HCT116 (cell line): Measurements from ENCODE around the gene CELA2B. TPM values are rescaled to one million over a fixed set of nuclear protein-coding genes. Genes with fewer than 3 reads are reported as not detected.

ENCODE experiments used
- ATAC-seq: fragments of 200-7000 bp; cut with Tn5 transposase; 2 replicates; pipeline ENCODE4 v1.9.1; 2020; ENCODE audit warnings: mild to moderate bottlenecking, moderate library complexity
- BruUV-seq: library from RNA; stranded (reverse); fragments of 400-500 nt; replicated peaks from 2 replicates; lab custom pipeline; 2021; lab: Mats Ljungman, UMichigan
- CTCF ChIA-PET: fragments of 300-600 bp; sonication (Branson Sonifier 250); formaldehyde crosslinking; loops from one replicate; lab custom pipeline; 2021; ENCODE audit warnings: antibody characterized with exemption; lab: Charles Lee
- POLR2A ChIA-PET: fragments of 300-600, 350-600 bp; sonication (Branson Sonifier 250); formaldehyde crosslinking; loops from one replicate; lab custom pipeline; 2021; ENCODE audit warnings: antibody characterized with exemption; lab: Charles Lee
- RAD21 ChIA-PET, 2 experiments: fragments of 300-600 bp; sonication (Branson Sonifier 250); formaldehyde crosslinking; loops; one replicate each; lab custom pipeline; 2023; ENCODE audit warnings: low total read pairs in 2 of 2; ENCODE audit not compliant: uncharacterized antibody in 2 of 2, unreplicated experiment in 2 of 2, low non-redundant PET in 1 of 2; lab: Charles Lee
- DNase-seq: peaks from one replicate; pipeline ENCODE4 v3.0.0-alpha.2; 2010; ENCODE audit warnings: low read depth, low spot score
- H2AFZ ChIP-seq: fragments of 200-600 bp; shearing (Covaris generic), sonication (generic); 2 replicates; pipeline ENCODE4 v1.6.1; 2017; ENCODE audit warnings: low read depth, mixed run types, mixed read lengths, antibody characterized with exemption, low read length; ENCODE audit not compliant: poor library complexity, severe bottlenecking
- H3K27ac ChIP-seq: 2 replicates; pipeline ENCODE4 v1.5.1; 2012; ENCODE audit warnings: low read depth, low read length
- H3K27me3 ChIP-seq: fragments of 200-600 bp; sonication (generic); 2 replicates; pipeline ENCODE4 v1.6.1; 2016; ENCODE audit warnings: mixed run types, low read length, mixed read lengths; ENCODE audit not compliant: insufficient read depth
- H3K36me3 ChIP-seq, 2 experiments: fragments of 200-500 bp in 1 of 2; fragments of 200-600 bp in 1 of 2; sonication (Bioruptor generic) in 1 of 2; sonication (generic) in 1 of 2; 2 replicates each; pipeline versions ENCODE4 v1.5.1 to v1.6.1; 2014 to 2016; ENCODE audit warnings: low read length in 2 of 2, inconsistent platforms in 1 of 2, mixed read lengths in 1 of 2, mixed run types in 1 of 2; ENCODE audit not compliant: insufficient read depth in 2 of 2, control insufficient read depth in 1 of 2
- H3K4me1 ChIP-seq, 2 experiments: fragments of 200-600 bp in 1 of 2; sonication (generic) in 1 of 2; 2 replicates each; pipeline versions ENCODE4 v1.5.1 to v1.6.1; 2012 to 2017; ENCODE audit warnings: low read length in 2 of 2, inconsistent platforms in 1 of 2, mild to moderate bottlenecking in 1 of 2, mixed read lengths in 1 of 2, mixed run types in 1 of 2, moderate library complexity in 1 of 2; ENCODE audit not compliant: insufficient read depth in 2 of 2, control insufficient read depth in 1 of 2
- H3K4me2 ChIP-seq: fragments of 200-600 bp; sonication (generic); 2 replicates; pipeline ENCODE4 v1.6.1; 2017; ENCODE audit warnings: mixed run types, low read length, mixed read lengths
- H3K4me3 ChIP-seq, 2 experiments: fragments of 200-600 bp in 1 of 2; sonication (generic) in 1 of 2; replicated peaks in 1 of 2; 2 replicates each; pipeline ENCODE4 v1.5.1; 2011 to 2016; ENCODE audit warnings: low read length in 2 of 2, control low read depth in 1 of 2, low read depth in 1 of 2, mild to moderate bottlenecking in 1 of 2, mixed read lengths in 1 of 2, mixed run types in 1 of 2
- H3K79me2 ChIP-seq: fragments of 200-600 bp; sonication (generic); 2 replicates; pipeline ENCODE4 v1.6.1; 2017; ENCODE audit warnings: mild to moderate bottlenecking, mixed run types, low read length, moderate library complexity, mixed read lengths; ENCODE audit not compliant: insufficient read depth
- H3K9ac ChIP-seq: fragments of 200-600 bp; sonication (generic); 2 replicates; pipeline ENCODE4 v1.6.1; 2016; ENCODE audit warnings: low read length, mixed read lengths
- H3K9me2 ChIP-seq: fragments of 200-600 bp; sonication (generic), shearing (Covaris generic); 2 replicates; pipeline ENCODE4 v1.6.1; 2017; ENCODE audit warnings: mixed run types, mild to moderate bottlenecking, moderate library complexity; ENCODE audit not compliant: insufficient read depth
- H3K9me3 ChIP-seq, 2 experiments: fragments of 200-500 bp in 1 of 2; fragments of 200-600 bp in 1 of 2; sonication (Bioruptor generic) in 1 of 2; sonication (generic) in 1 of 2; 2 replicates each; pipeline ENCODE4 v1.6.1; 2014 to 2017; ENCODE audit warnings: low read length in 2 of 2, mixed read lengths in 2 of 2, inconsistent platforms in 1 of 2, low read depth in 1 of 2, mild to moderate bottlenecking in 1 of 2, mixed run types in 1 of 2, moderate library complexity in 1 of 2; ENCODE audit not compliant: control insufficient read depth in 1 of 2, insufficient read depth in 1 of 2
- H4K20me1 ChIP-seq: fragments of 200-600 bp; sonication (generic), shearing (Covaris generic); 2 replicates; pipeline ENCODE4 v1.6.1; 2017; ENCODE audit warnings: mixed run types, mild to moderate bottlenecking, moderate library complexity; ENCODE audit not compliant: insufficient read depth
- CBX3 ChIP-seq: IDR thresholded peaks from 2 replicates; pipeline ENCODE4 v1.6.1; 2012; ENCODE audit warnings: low read depth
- CEBPB ChIP-seq: IDR thresholded peaks from 2 replicates; pipeline ENCODE4 v1.6.1; 2012; ENCODE audit warnings: low read depth
- CTCF ChIP-seq, 3 experiments: fragments of 200-600 bp in 1 of 3; sonication (generic) in 1 of 3; IDR thresholded peaks in 2 of 3; conservative IDR thresholded peaks in 1 of 3; 2 replicates each; pipeline ENCODE4 v1.5.1; 2012 to 2017; ENCODE audit warnings: low read depth in 2 of 3, low read length in 2 of 3, antibody characterized with exemption in 1 of 3, borderline replicate concordance in 1 of 3, control low read depth in 1 of 3, mild to moderate bottlenecking in 1 of 3, mixed read lengths in 1 of 3, mixed run types in 1 of 3, moderate library complexity in 1 of 3; ENCODE audit not compliant: insufficient read depth in 1 of 3
- EGR1 ChIP-seq: IDR thresholded peaks from 2 replicates; pipeline ENCODE4 v1.6.1; 2012; ENCODE audit warnings: low read depth
- ELF1 ChIP-seq: IDR thresholded peaks from 2 replicates; pipeline ENCODE4 v1.6.1; 2012; ENCODE audit warnings: low read depth, borderline replicate concordance
- FOSL1 ChIP-seq: IDR thresholded peaks from 2 replicates; pipeline ENCODE4 v1.6.1; 2012; ENCODE audit warnings: low read depth
- JUND ChIP-seq: IDR thresholded peaks from 2 replicates; pipeline ENCODE4 v1.6.1; 2012
- REST ChIP-seq: IDR thresholded peaks from 2 replicates; pipeline ENCODE4 v1.6.1; 2012; ENCODE audit warnings: low read depth
- SIN3A ChIP-seq: IDR thresholded peaks from 2 replicates; pipeline ENCODE4 v1.6.1; 2012; ENCODE audit warnings: low read depth
- SRF ChIP-seq: IDR thresholded peaks from 2 replicates; pipeline ENCODE4 v1.6.1; 2012; ENCODE audit warnings: low read depth
- TCF7L2 ChIP-seq: IDR thresholded peaks from 2 replicates; pipeline ENCODE4 v1.7.0; 2011; ENCODE audit warnings: borderline replicate concordance, inconsistent platforms; ENCODE audit not compliant: insufficient read depth, insufficient read length; ENCODE audit errors: extremely low read depth
- intact Hi-C: fragments of 100-400 bp; cut with micrococcal nuclease; formaldehyde crosslinking; loops from 2 replicates; pipeline ENCODE4 v1.10.0; 2022
- total RNA-seq: library from RNA; stranded (reverse); gene quantifications from one replicate; pipeline ENCODE4 v1.2.1, GENCODE V29; 2021; ENCODE audit not compliant: unreplicated experiment

CELA2B gene
- total RNA-seq, 1 experiment from 2014 or later: not detected

DNA sequence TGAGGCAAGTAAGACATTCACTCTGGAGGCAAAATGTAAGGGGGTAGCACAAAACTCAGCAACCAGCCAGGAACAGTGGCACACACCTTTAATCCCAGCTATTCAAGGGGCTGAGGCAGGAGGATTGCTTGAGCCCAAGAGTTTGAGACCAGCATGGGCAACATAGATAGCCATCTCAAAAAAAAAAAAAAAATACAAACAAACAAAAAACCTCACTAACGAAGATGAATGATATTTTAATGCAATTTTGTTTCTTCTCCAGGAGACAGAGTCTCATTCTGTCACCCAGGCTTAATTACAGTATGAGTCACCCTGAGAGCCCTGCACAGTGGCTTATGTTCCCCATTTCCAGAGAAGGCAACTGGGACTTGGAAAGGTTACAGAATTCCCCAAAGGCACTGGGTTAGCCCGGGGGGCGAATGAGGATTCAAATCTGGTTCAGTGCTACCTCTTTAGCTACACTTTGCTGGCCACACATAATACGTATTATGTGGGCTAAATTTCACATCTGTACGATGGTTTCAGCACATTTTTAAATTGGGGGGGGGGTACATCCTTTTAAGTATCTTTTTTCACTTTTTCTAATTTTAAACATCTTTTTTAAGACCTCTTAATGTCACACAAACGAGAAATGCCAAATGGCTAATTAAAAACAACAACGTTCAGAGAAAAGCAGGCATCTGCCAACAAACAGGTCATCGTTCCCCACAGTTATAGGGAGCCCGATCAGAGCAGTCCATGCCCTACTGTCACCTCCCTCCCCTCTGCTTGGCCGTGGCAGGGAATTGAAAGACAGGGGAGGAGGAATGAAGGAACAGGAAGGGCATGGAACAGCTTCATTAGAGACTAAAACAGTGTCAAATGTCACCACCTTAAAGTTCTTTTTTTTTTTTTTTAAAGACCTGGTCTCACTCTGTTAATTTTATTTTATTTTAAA lies 15.9 kb upstream of the CELA2B start:
- H3K27ac ChIP-seq: no peak overlapping the region
- ATAC-seq: peak; percentile 46; the same call in 1 of the 2 replicates
- no TSS peak for BruUV-seq
- H3K36me3 ChIP-seq: no peaks in the 10 kb centered on the region
- no peaks in the 10 kb centered on the region for H3K9me2 ChIP-seq
- H3K9me3 ChIP-seq: no peaks in the 10 kb centered on the region
- POLR2A ChIA-PET: no interaction called here
- no peak overlapping the region for H2AFZ ChIP-seq
- no peaks in the 10 kb centered on the region for H3K79me2 ChIP-seq
- peak overlapping the region; percentile 44; the same call in 1 of the 2 replicates for H3K4me2 ChIP-seq
- no peaks in the 10 kb centered on the region for H4K20me1 ChIP-seq
- RAD21 ChIA-PET: no interaction called here
- no peaks in the 10 kb centered on the region for H3K27me3 ChIP-seq
- peaks cover 3 to 10% of the 10 kb centered on the region in 2 experiments; a peak in 3 of 4 replicates for H3K4me1 ChIP-seq
- TF ChIP-seq FOSL1: peak; percentile 36; the same call in 1 of the 2 replicates
- no peak for TF ChIP-seq ELF1
- TF ChIP-seq TCF7L2: no peak
- H3K4me3 ChIP-seq: no peak overlapping the region
- no peak for DNase-seq
- CTCF ChIA-PET: no interaction called here
- intact Hi-C loops: no loop called here
- no peak overlapping the region for H3K9ac ChIP-seq

- DNase-seq: no peak
- Histone ChIP-seq H3K9ac (no peak overlapping the region), H3K4me2 (no peak overlapping the region), H3K9me3 (no peaks in the 10 kb centered on the region), H3K36me3 (no peaks in the 10 kb centered on the region), H3K27me3 (no peaks in the 10 kb centered on the region), H3K4me1 (peaks cover 3 to 10% of the 10 kb centered on the region in 2 experiments; a peak in 3 of 4 replicates), H2AFZ (no peak overlapping the region), H3K27ac (no peak overlapping the region), H3K79me2 (no peaks in the 10 kb centered on the region), H3K4me3 (no peak overlapping the region), H4K20me1 (no peaks in the 10 kb centered on the region), H3K9me2 (no peaks in the 10 kb centered on the region)
- ChIA-PET RAD21 (no interaction called here), CTCF (no interaction called here), POLR2A (no interaction called here)
- no TSS peak for BruUV-seq
- intact Hi-C loops: no loop called here
- no peak for ATAC-seq
- TF ChIP-seq CEBPB (no peak), ELF1 (no peak), TCF7L2 (no peak), JUND (no peak), CBX3 (no peak), REST (no peak), CTCF (IDR thresholded peaks at IDR 0.05 in 2 of 3, conservative IDR thresholded peaks at IDR 0.05 in 1 of 3; ENCODE audit: borderline replicate concordance in 1 of 3, insufficient read depth in 1 of 3, low read depth in 2 of 3, low read length in 2 of 3) (no peak), FOSL1 (no peak), SRF (no peak), SIN3A (no peak), EGR1 (no peak)
Measured at GRCh38 chr1:15460708-15461095, 15.2 kb upstream of the CELA2B start.
